Type B pancreatic cell (in vitro differentiated cells): ENCODE results near the gene ZNF275. TPM values are rescaled to one million over a fixed set of nuclear protein-coding genes. Genes with fewer than 3 reads are reported as not detected.

ENCODE experiments used
- DNase-seq: peaks from one replicate; pipeline ENCODE4 v3.0.0; 2021; ENCODE audit warnings: mixed read lengths; ENCODE audit not compliant: unreplicated experiment; ENCODE audit errors: extremely low spot score
- H3K27ac Mint-ChIP-seq: 2 replicates; pipeline ENCODE4 v1.8.0; 2021; ENCODE audit warnings: mild to moderate bottlenecking, mixed read lengths
- H3K27me3 Mint-ChIP-seq: 2 replicates; pipeline ENCODE4 v1.8.0; 2021; ENCODE audit warnings: mixed read lengths
- H3K36me3 Mint-ChIP-seq: 2 replicates; pipeline ENCODE4 v1.8.0; 2021; ENCODE audit warnings: mixed read lengths
- H3K4me1 Mint-ChIP-seq: one replicate; pipeline ENCODE4 v1.8.0; 2021; ENCODE audit warnings: mixed read lengths; ENCODE audit not compliant: unreplicated experiment
- H3K4me3 Mint-ChIP-seq: 2 replicates; pipeline ENCODE4 v1.8.0; 2021; ENCODE audit warnings: mild to moderate bottlenecking, mixed read lengths
- H3K9me3 Mint-ChIP-seq: 2 replicates; pipeline ENCODE4 v1.8.0; 2021; ENCODE audit warnings: mixed read lengths
- CTCF ChIP-seq: fragments of 200-600 bp; sonication (generic); conservative IDR thresholded peaks from 2 replicates; pipeline ENCODE4 v1.5.0; 2021; ENCODE audit warnings: antibody characterized with exemption, mild to moderate bottlenecking
- total RNA-seq: library from RNA; stranded (reverse); gene quantifications from 2 replicates; pipeline ENCODE4 v1.2.1, GENCODE V29; 2021; ENCODE audit warnings: low replicate concordance

The ZNF275 gene
- total RNA-seq, 1 donor from 2014 or later: 11.9 TPM

- Mint-ChIP-seq H3K27ac (no peak overlapping the region), H3K4me1 (no peaks in the 10 kb centered on the region), H3K36me3 (peaks cover 12% of the 10 kb centered on the region), H3K9me3 (no peaks in the 10 kb centered on the region), H3K4me3 (no peak overlapping the region), H3K27me3 (no peaks in the 10 kb centered on the region)
- TF ChIP-seq CTCF: no peak
- DNase-seq: no peak
Measured at GRCh38 chrX:153353416-153353815, 19.5 kb downstream of the ZNF275 start.

GRCh38 chrX:153357877-153358276 is 23.9 kb downstream of the ZNF275 start:
- TF ChIP-seq CTCF: no peak
- no peak for DNase-seq
- H3K27ac Mint-ChIP-seq: no peak overlapping the region
- H3K4me1 Mint-ChIP-seq: peaks cover 5% of the 10 kb centered on the region
- peaks cover 3% of the 10 kb centered on the region for H3K27me3 Mint-ChIP-seq
- no peaks in the 10 kb centered on the region for H3K36me3 Mint-ChIP-seq
- H3K9me3 Mint-ChIP-seq: no peaks in the 10 kb centered on the region
- H3K4me3 Mint-ChIP-seq: no peak overlapping the region

GRCh38 chrX:153361781-153362397 is 27.9 kb downstream of the ZNF275 start:
- peaks cover 5% of the 10 kb centered on the region for H3K4me1 Mint-ChIP-seq
- DNase-seq: no peak
- peaks cover 3% of the 10 kb centered on the region for H3K27me3 Mint-ChIP-seq
- H3K4me3 Mint-ChIP-seq: no peak overlapping the region
- H3K36me3 Mint-ChIP-seq: no peaks in the 10 kb centered on the region
- H3K27ac Mint-ChIP-seq: no peak overlapping the region
- no peaks in the 10 kb centered on the region for H3K9me3 Mint-ChIP-seq
- no peak for TF ChIP-seq CTCF

- Mint-ChIP-seq H3K27ac (no peak overlapping the region), H3K9me3 (no peaks in the 10 kb centered on the region), H3K4me3 (no peak overlapping the region), H3K4me1 (peaks cover 5% of the 10 kb centered on the region), H3K36me3 (no peaks in the 10 kb centered on the region), H3K27me3 (peaks cover 3% of the 10 kb centered on the region)
- TF ChIP-seq CTCF: no peak
- no peak for DNase-seq
Measured at GRCh38 chrX:153365670-153366069, 31.7 kb downstream of the ZNF275 start.

GRCh38 chrX:153366119-153366518 is 32.2 kb downstream of the ZNF275 start:
- no peak overlapping the region for H3K27ac Mint-ChIP-seq
- DNase-seq: no peak
- H3K27me3 Mint-ChIP-seq: peaks cover 3% of the 10 kb centered on the region
- TF ChIP-seq CTCF: no peak
- H3K4me1 Mint-ChIP-seq: peaks cover 5% of the 10 kb centered on the region
- no peaks in the 10 kb centered on the region for H3K36me3 Mint-ChIP-seq
- H3K9me3 Mint-ChIP-seq: no peaks in the 10 kb centered on the region
- no peak overlapping the region for H3K4me3 Mint-ChIP-seq
